SU-DHL-6 (cell line): Measurements from ENCODE around the gene KDM6A.
"Not testable (repeated sequence)": the region's sequence is repeated elsewhere in the genome, so short reads cannot be mapped to it uniquely, and the experiment has no call there.

Source experiments
- H2AFZ ChIP-seq: fragments of 200-600 bp; sonication (generic); 2 replicates; pipeline ENCODE4 v1.6.1; 2014; ENCODE audit warnings: low read depth, mild to moderate bottlenecking, moderate library complexity, mixed read lengths, antibody characterized with exemption, low read length; ENCODE audit not compliant: severe bottlenecking
- H3F3A ChIP-seq: fragments of 200-600 bp; shearing (Covaris generic); 2 replicates; pipeline ENCODE4 v1.6.0; 2016; ENCODE audit warnings: antibody characterized with exemption, mild to moderate bottlenecking; ENCODE audit not compliant: insufficient read depth
- H3K27ac ChIP-seq: fragments of 200-600 bp; sonication (generic); 2 replicates; pipeline ENCODE4 v1.5.1; 2016; ENCODE audit warnings: low read depth, mild to moderate bottlenecking, low read length, moderate library complexity, mixed read lengths
- H3K27me3 ChIP-seq: fragments of 200-600 bp; sonication (generic), shearing (Covaris generic); 2 replicates; pipeline ENCODE4 v1.6.0; 2014; ENCODE audit warnings: mild to moderate bottlenecking, low read length
- H3K36me3 ChIP-seq: fragments of 200-600 bp; sonication (generic); 2 replicates; pipeline ENCODE4 v1.6.1; 2014; ENCODE audit warnings: mild to moderate bottlenecking, low read length, mixed read lengths
- H3K4me2 ChIP-seq: fragments of 300-600, 200-600 bp; shearing (Covaris generic), sonication (generic); 2 replicates; pipeline ENCODE4 v1.6.0; 2014; ENCODE audit warnings: low read length, low read depth, mild to moderate bottlenecking; ENCODE audit not compliant: poor library complexity, severe bottlenecking
- H3K4me3 ChIP-seq: fragments of 200-600 bp; sonication (generic); 2 replicates; pipeline ENCODE4 v1.5.1; 2014; ENCODE audit warnings: antibody characterized with exemption, low read length, mild to moderate bottlenecking, mixed read lengths; ENCODE audit not compliant: insufficient read depth, poor library complexity, severe bottlenecking
- H3K79me2 ChIP-seq: fragments of 200-600 bp; sonication (generic); 2 replicates; pipeline ENCODE4 v1.6.1; 2014; ENCODE audit warnings: mild to moderate bottlenecking, low read length, moderate library complexity; ENCODE audit not compliant: insufficient read depth
- H3K9ac ChIP-seq: fragments of 200-600 bp; sonication (generic); 2 replicates; pipeline ENCODE4 v1.7.0; 2014; ENCODE audit warnings: mild to moderate bottlenecking, low read length
- H3K9me2 ChIP-seq: fragments of 200-600 bp; sonication (generic); replicated peaks from 2 replicates; pipeline ENCODE4 v1.6.1; 2014; ENCODE audit warnings: low read length; ENCODE audit not compliant: insufficient read depth
- H3K9me3 ChIP-seq: fragments of 200-600 bp; sonication (generic); 2 replicates; pipeline ENCODE4 v1.6.1; 2014; ENCODE audit warnings: low read length, mixed read lengths; ENCODE audit not compliant: insufficient read depth
- H4K20me1 ChIP-seq: fragments of 200-600 bp; sonication (generic); 2 replicates; pipeline ENCODE4 v1.6.1; 2014; ENCODE audit warnings: low read depth, mild to moderate bottlenecking, antibody characterized with exemption, low read length, moderate library complexity, mixed read lengths
- EZH2phosphoT487 ChIP-seq: fragments of 200-600 bp; sonication (generic), shearing (Covaris generic); conservative IDR thresholded peaks from 2 replicates; pipeline ENCODE4 v1.6.1; 2018; ENCODE audit warnings: mild to moderate bottlenecking, antibody characterized with exemption, low read length, moderate library complexity, mixed read lengths
- TF ChIP-seq, protein P1 (sequence below): fragments of 200-600 bp; sonication (generic); IDR thresholded peaks from one replicate; pipeline ENCODE4 v1.5.1; 2017; ENCODE audit warnings: antibody characterized with exemption, mild to moderate bottlenecking, low read length, moderate library complexity; ENCODE audit not compliant: insufficient read depth, poor library complexity, severe bottlenecking

Gene KDM6A

GRCh38 chrX:45036161-45036560 is 163.2 kb downstream of the KDM6A start:
- no peaks in the 10 kb centered on the region for H3K9me3 ChIP-seq
- no peaks in the 10 kb centered on the region for H3K9me2 ChIP-seq
- H3K27me3 ChIP-seq = no peaks in the 10 kb centered on the region
- H3K4me3 ChIP-seq = no peak overlapping the region
- H3K4me2 ChIP-seq = no peak overlapping the region
- no peaks in the 10 kb centered on the region for H4K20me1 ChIP-seq
- H3K9ac ChIP-seq = no peak overlapping the region
- no peak for TF ChIP-seq EZH2phosphoT487
- TF ChIP-seq, protein P1, sequence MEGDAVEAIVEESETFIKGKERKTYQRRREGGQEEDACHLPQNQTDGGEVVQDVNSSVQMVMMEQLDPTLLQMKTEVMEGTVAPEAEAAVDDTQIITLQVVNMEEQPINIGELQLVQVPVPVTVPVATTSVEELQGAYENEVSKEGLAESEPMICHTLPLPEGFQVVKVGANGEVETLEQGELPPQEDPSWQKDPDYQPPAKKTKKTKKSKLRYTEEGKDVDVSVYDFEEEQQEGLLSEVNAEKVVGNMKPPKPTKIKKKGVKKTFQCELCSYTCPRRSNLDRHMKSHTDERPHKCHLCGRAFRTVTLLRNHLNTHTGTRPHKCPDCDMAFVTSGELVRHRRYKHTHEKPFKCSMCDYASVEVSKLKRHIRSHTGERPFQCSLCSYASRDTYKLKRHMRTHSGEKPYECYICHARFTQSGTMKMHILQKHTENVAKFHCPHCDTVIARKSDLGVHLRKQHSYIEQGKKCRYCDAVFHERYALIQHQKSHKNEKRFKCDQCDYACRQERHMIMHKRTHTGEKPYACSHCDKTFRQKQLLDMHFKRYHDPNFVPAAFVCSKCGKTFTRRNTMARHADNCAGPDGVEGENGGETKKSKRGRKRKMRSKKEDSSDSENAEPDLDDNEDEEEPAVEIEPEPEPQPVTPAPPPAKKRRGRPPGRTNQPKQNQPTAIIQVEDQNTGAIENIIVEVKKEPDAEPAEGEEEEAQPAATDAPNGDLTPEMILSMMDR = no peak
- no peaks in the 10 kb centered on the region for H3F3A ChIP-seq
- no peak overlapping the region for H2AFZ ChIP-seq
- no peak overlapping the region for H3K27ac ChIP-seq
- H3K79me2 ChIP-seq = peaks cover 17% of the 10 kb centered on the region; the same call in 1 of the 2 replicates
- H3K36me3 ChIP-seq = no peaks in the 10 kb centered on the region

- H3K4me2 ChIP-seq, H3K36me3 ChIP-seq, H4K20me1 ChIP-seq, H3K9me3 ChIP-seq, H3K79me2 ChIP-seq, H3K9ac ChIP-seq, H3F3A ChIP-seq, H3K9me2 ChIP-seq, H2AFZ ChIP-seq, H3K27me3 ChIP-seq, H3K27ac ChIP-seq, H3K4me3 ChIP-seq: not testable (repeated sequence)
Measured at GRCh38 chrX:45040137-45040536, 167.1 kb downstream of the KDM6A start.

GRCh38 chrX:45046417-45046816 is 173.4 kb downstream of the KDM6A start:
- no peaks in the 10 kb centered on the region; the same call in 1 of the 2 replicates for H3K79me2 ChIP-seq

GRCh38 chrX:45050558-45050957 is 177.6 kb downstream of the KDM6A start:
- Histone ChIP-seq H3F3A (no peaks in the 10 kb centered on the region), H3K79me2 (no peaks in the 10 kb centered on the region; the same call in 1 of the 2 replicates), H3K9ac (no peak overlapping the region), H3K36me3 (no peaks in the 10 kb centered on the region), H3K9me3 (no peaks in the 10 kb centered on the region), H3K4me2 (no peak overlapping the region), H3K27ac (no peak overlapping the region), H4K20me1 (no peaks in the 10 kb centered on the region), H2AFZ (no peak overlapping the region), H3K9me2 (no peaks in the 10 kb centered on the region), H3K4me3 (no peak overlapping the region), H3K27me3 (no peaks in the 10 kb centered on the region)
- no peak for TF ChIP-seq EZH2phosphoT487
- TF ChIP-seq, protein P1 = no peak

More at GRCh38 chrX:45046417-45046816, 173.4 kb downstream of the KDM6A start:
- no peaks in the 10 kb centered on the region for H3K27me3 ChIP-seq
- no peak overlapping the region for H2AFZ ChIP-seq
- H3K4me3 ChIP-seq = no peak overlapping the region
- H3F3A ChIP-seq = no peaks in the 10 kb centered on the region
- H3K9me2 ChIP-seq = no peaks in the 10 kb centered on the region
- TF ChIP-seq EZH2phosphoT487 = no peak
- TF ChIP-seq, protein P1 = no peak
- no peaks in the 10 kb centered on the region for H4K20me1 ChIP-seq
- no peak overlapping the region for H3K27ac ChIP-seq
- no peak overlapping the region for H3K4me2 ChIP-seq
- H3K9ac ChIP-seq = no peak overlapping the region
- H3K36me3 ChIP-seq = no peaks in the 10 kb centered on the region
- H3K9me3 ChIP-seq = no peaks in the 10 kb centered on the region
